Activated CD4-positive, alpha-beta T cell treated with anti-CD3 and anti-CD28 coated beads for 24 hours (primary cell): ENCODE results near the gene ATF3.
"Not testable (repeated sequence)": the region's sequence is repeated elsewhere in the genome, so short reads cannot be mapped to it uniquely, and the experiment has no call there.

Experiments
- DNase-seq, 2 donors: peaks; one replicate each; pipeline ENCODE4 v3.0.0-alpha.2; 2020; ENCODE audit warnings: low read depth in 2 of 2

ATF3 gene

DNA sequence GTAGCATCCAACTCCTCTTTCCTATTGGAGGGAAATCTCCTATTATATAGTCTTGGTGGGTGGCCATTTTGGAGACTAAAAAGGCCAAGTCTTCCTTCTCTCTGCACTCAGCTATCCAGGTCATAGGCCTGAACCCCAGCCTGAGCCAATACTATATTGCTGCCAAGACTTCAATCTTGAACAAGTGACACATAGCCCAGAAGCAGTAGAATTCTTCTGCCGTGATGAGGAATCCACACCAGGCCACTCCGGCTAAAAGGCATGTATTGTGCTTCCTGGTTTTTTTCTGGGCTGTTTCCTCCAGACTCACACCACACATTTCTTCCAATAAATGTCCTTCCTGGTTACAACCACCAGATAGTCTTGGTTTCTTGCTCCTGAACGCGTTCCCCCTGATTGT lies 43.0 kb downstream of the ATF3 start:
- no peak for DNase-seq

- DNase-seq, result no peak
Observed at GRCh38 chr1:212651977-212652376, 43.4 kb downstream of the ATF3 start.

DNA sequence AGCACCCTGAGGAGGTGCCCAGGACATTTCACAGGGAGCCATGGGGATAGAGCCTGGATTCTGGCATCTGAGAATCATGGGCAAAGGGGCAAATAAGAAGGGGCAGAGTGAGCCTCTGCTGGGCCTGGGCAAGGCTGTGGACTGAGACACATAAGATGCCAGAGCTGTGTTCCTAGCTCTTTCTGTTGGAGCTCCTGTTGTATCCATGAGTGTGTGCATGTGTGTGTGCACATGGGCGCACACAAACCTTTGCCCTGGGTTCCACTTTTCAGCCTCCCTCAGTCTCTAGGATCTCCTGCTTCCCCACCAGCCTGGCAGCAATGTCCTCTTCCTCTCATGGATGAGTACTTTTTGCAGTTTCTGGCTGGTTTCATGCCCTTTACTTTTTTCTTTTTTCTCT lies 44.0 kb downstream of the ATF3 start:
- no peak for DNase-seq

DNA sequence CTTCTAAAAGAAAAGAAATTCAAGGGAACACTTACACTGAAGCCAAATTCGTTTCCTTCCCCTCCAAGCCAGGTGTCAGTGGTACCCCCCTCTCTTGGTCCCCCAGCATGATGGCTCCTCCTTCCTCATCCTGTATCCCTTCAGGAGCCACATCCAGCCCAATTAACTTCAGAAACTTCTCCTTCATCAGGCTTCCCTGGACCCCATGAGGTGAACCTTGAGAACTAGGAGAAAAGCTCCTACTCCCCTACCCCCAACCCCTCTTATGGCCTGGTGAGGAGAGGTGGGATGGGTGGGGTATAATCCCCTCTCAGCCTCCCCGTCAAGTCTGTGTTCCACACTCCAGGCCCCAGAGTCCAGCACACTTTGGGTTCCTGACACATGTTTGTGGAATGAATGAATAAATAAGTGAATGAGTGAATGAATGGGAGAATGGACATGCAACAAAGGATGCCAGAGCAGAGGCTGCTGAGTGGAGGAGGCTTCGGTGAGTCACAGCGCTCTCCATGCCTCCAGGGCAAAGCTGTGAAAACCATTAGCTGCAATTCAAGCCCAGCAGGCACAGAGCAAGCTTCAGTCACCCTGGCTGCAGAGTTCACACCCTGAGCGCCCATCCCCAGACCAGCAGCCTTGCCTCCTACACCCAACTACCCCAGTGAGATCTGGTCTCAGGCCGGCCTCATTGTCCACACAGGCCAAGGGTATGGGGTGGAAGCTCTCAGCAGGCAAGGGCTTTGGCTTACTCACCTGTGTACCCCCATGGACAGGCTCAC lies 47.3 kb downstream of the ATF3 start:
- no peak for DNase-seq

- DNase-seq, result no peak
Observed at GRCh38 chr1:212656730-212657129, 48.2 kb downstream of the ATF3 start.

DNA sequence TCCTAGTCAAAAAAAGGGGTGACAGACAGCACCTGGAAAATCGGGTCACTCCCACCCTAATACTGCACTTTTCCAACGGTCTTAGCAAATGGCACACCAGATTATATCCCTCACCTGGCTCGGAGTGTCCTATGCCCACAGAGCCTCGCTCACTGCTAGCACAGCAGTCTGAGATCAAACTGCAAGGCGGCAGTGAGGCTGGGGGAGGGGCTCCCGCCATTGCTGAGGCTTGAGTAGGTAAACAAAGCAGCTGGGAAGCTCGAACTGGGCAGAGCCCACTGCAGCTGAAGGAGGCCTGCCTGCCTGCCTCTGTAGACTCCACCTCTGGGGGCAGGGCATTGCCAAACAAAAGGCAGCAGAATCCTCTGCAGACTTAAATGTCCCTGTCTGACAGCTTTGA lies 49.7 kb downstream of the ATF3 start:
- not testable (repeated sequence) for DNase-seq

DNA sequence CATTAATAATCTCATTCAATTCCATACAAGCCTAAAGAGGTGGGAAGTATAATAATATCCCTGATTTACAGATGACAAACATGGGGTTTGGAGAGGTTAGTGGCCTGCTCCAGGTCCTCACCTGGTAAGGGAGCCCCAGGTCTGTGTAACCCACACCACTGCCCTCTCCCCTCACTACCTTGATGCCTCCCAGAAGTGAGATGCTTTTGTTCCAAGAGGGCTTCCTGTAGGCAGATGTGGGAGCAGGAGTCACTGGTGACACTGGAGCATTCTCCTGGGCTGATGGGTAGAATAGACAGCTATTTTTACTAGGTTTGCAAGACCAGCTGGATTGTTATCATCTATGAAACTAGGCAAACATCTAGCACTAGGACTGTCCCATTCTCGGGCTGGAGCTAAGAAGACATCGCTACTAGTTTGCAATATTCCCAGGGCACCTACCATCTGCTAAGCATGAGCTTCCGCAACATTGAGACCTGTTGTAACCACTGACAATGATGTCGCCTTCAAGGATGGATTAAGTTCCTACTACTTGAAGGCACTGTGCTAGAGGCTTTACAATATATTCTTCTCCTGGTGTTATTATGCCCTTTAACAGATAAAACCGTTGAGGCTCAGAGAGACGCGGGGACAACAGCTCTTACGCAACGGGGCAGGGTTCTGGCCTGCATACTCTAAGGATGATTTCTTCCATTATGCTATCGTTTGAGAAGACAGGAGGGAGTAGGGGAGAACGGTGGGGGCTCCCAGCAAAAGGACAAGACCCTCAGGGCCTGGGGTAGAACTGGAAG lies 56.0 kb downstream of the ATF3 start:
- no peak for DNase-seq

DNA sequence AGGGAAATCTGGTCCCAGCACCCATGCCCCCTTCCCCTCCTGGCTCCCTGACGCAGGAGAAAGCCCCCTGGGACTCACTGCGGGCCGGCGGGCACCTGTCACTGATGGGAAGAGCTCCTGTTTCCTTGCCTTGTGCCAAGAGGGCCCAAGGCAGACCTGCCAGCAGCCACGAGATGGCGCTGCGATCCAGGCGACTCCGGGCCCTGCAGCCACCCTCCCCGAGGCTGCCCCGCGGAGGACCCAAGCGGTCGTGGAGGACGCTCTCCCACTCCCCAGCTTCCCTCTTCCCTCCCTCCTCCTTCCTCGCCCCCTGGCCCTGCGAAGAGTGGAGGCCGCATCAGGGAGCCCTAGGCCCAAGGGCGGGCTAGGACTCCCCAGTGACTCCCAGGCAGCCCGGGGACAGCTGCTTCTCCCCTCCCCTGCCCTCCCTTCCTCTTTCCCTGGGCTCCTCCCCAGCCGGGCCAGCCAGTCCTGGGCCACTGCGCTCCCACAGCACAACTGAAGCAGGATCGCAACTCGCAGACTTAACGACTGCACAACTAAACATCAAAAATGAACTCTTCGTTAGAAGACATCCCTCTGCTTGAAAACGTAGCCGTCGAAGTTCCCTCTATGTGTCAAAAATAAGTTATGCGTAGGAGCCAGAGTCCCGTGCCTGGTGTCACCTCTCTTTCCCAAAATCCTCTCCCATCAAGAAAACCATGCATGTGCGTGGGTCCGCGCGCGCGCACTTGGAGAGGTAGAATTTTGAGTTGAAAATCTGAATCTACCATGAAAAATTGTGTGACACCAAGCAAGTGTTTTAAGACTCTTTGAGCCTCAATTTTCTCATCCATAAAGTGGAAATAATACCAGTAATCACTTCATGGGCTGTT lies 56.9 kb downstream of the ATF3 start:
- DNase-seq, result peak; percentile 67 to 82

- no peak for DNase-seq
Observed at GRCh38 chr1:212666116-212666775, 57.7 kb downstream of the ATF3 start.

DNA sequence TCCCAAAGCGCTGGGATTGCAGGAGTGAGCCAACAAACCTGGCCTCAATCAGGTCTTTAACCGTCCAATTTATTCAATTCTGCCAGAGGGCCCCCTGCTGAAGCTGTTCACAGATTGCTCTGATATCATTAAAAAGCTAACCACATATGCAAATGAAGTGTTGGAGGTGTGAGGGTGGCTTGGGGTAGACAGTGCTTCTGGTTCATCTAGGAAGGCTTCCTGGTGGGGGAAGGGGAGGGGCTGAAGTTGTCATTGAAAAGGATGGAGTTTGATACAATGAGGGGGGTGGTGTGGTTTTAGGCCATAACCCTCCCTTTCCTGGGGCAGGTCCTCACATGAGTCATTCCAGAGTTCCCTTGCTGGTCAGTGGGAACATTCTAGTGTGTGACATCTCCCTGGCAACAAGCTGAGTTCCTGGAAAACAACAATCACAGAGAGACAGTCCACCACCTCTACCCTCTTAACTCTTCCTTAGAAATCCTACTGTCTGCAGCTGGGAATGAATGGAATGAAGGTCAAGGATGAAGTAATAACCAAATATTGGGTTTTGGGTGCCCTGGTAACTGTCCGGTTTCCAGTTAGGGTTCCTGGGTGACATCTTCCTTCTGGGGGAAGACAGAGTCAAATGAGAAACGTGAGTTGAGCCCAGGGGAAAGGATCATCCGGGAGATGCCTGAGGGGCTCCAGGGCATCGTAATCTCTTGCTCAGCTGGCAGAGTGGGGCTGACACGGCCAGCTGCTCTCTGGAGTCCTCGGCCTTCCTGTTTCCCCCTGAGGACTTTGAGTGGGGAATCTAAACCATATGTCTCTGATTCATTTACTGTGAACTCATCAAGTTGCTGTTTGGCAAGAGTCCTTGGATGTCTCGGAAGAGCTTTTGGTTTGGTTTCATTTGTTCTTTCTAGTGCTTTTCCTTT lies 58.9 kb downstream of the ATF3 start:
- no peak for DNase-seq

GRCh38 chr1:212668477-212668876 lies 59.9 kb downstream of the ATF3 start:
- DNase-seq, result no peak

DNA sequence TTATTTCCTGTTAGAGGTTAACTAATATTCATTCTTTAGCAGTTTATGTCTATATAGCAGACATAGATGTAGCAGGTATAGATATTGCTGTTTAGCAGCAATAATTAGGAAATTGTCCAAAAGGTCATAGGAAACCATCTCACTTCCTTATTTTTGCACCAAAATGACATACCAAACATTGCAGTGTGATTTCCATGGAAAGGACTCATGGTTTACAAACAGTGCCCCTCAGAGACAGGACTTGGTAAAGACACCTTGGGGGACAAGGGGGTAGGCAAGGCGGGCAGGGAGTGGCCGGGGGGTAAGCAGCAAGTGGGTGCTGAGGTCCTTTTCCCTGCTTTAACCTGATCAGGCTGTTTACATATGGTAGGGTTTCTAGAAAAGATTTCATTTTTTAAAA lies 60.5 kb downstream of the ATF3 start:
- no peak for DNase-seq

- DNase-seq, result no peak
Observed at GRCh38 chr1:212669600-212669999, 61.0 kb downstream of the ATF3 start.

DNA sequence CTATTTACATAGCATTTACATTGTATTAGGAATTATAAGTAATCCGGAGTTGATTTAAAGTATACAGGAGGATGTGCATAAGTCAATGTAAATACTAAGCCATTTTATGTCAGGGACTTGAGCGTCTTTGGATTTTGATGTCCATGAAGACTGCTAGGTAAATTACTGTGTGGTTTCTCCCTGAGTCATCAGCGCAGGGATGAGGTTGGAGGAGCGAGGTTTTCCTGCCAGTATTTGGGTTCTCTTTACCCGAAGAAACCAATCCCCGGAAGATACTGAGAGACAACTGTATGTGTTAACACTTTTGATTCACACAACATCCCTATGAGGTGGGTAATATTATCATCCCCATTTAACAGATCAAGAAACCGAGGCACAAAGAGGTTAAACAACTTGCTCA lies 61.7 kb downstream of the ATF3 start:
- no peak for DNase-seq
